Endodermal cell (in vitro differentiated cells): ENCODE measurements around the gene DGKG. TPM values are rescaled to one million over a fixed set of nuclear protein-coding genes. Genes with fewer than 3 reads are reported as not detected.

Source experiments
- DNase-seq: peaks from one replicate; pipeline ENCODE4 v3.0.0-alpha.2; 2017
- H3K27ac ChIP-seq: 2 replicates; pipeline ENCODE4 v1.5.1; 2013; ENCODE audit warnings: mild to moderate bottlenecking, low read depth, low read length, moderate library complexity
- H3K27me3 ChIP-seq: 2 replicates; pipeline ENCODE4 v1.6.1; 2013; ENCODE audit warnings: mild to moderate bottlenecking, low read length, moderate library complexity; ENCODE audit not compliant: insufficient read depth, control insufficient read depth, poor library complexity, severe bottlenecking
- H3K36me3 ChIP-seq: 2 replicates; pipeline ENCODE4 v1.7.0; 2013; ENCODE audit warnings: mild to moderate bottlenecking, low read length, moderate library complexity; ENCODE audit not compliant: control insufficient read depth, insufficient read depth
- H3K4me1 ChIP-seq: one replicate; pipeline ENCODE4 v1.7.0; 2013; ENCODE audit warnings: low read length; ENCODE audit not compliant: control insufficient read depth, insufficient read depth
- H3K4me3 ChIP-seq: 2 replicates; pipeline ENCODE4 v1.5.1; 2013; ENCODE audit warnings: mild to moderate bottlenecking, low read length, moderate library complexity
- H3K9ac ChIP-seq: 2 replicates; pipeline ENCODE4 v1.6.1; 2013; ENCODE audit warnings: mild to moderate bottlenecking, low read length, moderate library complexity; ENCODE audit not compliant: poor library complexity, severe bottlenecking; ENCODE audit errors: extremely low read depth
- H3K9me3 ChIP-seq: 2 replicates; pipeline ENCODE4 v1.6.1; 2013; ENCODE audit warnings: mild to moderate bottlenecking, low read length, moderate library complexity; ENCODE audit not compliant: control insufficient read depth
- H3K27ac Mint-ChIP-seq: 2 replicates; pipeline ENCODE4 v1.8.0; 2020; ENCODE audit warnings: mixed read lengths
- H3K27me3 Mint-ChIP-seq: 2 replicates; pipeline ENCODE4 v1.8.0; 2021; ENCODE audit warnings: mild to moderate bottlenecking, mixed read lengths; ENCODE audit not compliant: insufficient read depth
- H3K36me3 Mint-ChIP-seq: 2 replicates; pipeline ENCODE4 v1.8.0; 2020; ENCODE audit warnings: low read depth, mixed read lengths
- H3K4me1 Mint-ChIP-seq: 2 replicates; pipeline ENCODE4 v1.8.0; 2020; ENCODE audit warnings: mixed read lengths
- H3K4me3 Mint-ChIP-seq: 2 replicates; pipeline ENCODE4 v1.8.0; 2020; ENCODE audit warnings: mild to moderate bottlenecking, moderate library complexity, mixed read lengths
- H3K9me3 Mint-ChIP-seq: 2 replicates; pipeline ENCODE4 v1.8.0; 2020; ENCODE audit warnings: mild to moderate bottlenecking, mixed read lengths
- WGBS, 2 experiments: methylation state at CpG; one replicate each; pipeline versions ENCODE4 v1.1.5 to v1.1.7; 2013; ENCODE audit warnings: missing lambda C conversion rate in 2 of 2, mixed read lengths in 1 of 2; ENCODE audit not compliant: insufficient coverage in 1 of 2, insufficient read length in 1 of 2; 5-methylcytosine and 5-hydroxymethylcytosine counted together
- total RNA-seq, 2 donors: library from RNA; stranded (reverse); fragmentation: NEBNext Ultra II Directional in 1 of 2; extraction: Animal tissue kit (Norgen Biotek cat#: 25700) in 1 of 2; gene quantifications; 2 replicates in 1 of 2; 3 replicates in 1 of 2; pipeline ENCODE4 v1.2.1, GENCODE V29; 2021
- TF ChIP-seq, protein P1 (sequence below): fragments of 200-600 bp; sonication (generic); conservative IDR thresholded peaks from 2 replicates; pipeline ENCODE4 v1.5.0; 2021; ENCODE audit warnings: antibody characterized with exemption, mild to moderate bottlenecking

DGKG gene
- total RNA-seq, 2 donors from 2014 or later = 0.86 to 1.8 TPM

DNA sequence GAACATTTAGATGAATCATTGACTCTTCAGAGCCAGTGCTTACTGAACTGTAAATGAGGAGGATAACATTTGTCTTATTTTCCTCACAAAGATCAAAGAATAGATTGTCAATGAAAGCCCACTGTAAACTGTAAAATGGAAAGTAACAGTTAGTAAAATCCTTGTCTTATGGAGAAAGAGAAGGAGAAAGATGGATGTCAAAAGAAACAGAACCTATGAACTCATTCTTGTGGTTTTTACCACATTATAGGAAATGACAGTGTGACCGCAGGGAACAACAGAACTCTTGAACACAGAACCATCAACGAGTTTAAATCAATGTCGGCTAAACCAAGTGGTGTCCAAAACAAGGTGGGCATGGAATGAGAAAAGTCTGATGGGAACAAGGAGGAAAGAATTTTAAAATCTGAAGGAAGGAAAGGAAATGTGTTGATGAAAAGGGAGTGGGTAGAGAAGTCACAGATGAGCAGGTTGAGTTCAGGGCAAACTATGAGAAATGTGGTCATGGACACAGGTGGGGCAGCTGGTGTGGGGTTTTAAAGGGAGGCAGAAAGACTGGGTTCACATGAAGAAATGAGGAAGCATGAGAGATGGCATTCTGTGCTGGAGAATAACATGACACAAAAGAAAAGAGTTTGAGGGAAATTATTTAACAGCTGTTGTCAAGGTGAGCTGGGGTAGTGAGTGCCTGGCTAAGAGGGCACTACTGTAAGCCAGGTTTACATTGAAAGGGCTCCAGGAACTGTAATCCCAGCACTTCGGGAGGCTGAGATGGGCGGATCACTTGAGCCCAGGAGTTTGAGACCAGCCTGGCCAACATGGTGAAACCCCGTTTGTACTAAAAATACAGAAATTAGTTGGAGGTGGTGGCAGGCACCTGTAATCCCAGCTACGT, 210.7 kb downstream of the DGKG start:
- Histone ChIP-seq H3K36me3 (no peaks in the 10 kb centered on the region), H3K9me3 (no peaks in the 10 kb centered on the region), H3K27ac (no peak overlapping the region), H3K27me3 (peaks cover 11% of the 10 kb centered on the region), H3K4me1 (no peaks in the 10 kb centered on the region), H3K9ac (no peak overlapping the region), H3K4me3 (no peak overlapping the region)
- peaks cover 49% of the 10 kb centered on the region for H3K27me3 Mint-ChIP-seq
- no peaks in the 10 kb centered on the region for H3K9me3 Mint-ChIP-seq
- DNase-seq = no peak
- TF ChIP-seq, protein P1, sequence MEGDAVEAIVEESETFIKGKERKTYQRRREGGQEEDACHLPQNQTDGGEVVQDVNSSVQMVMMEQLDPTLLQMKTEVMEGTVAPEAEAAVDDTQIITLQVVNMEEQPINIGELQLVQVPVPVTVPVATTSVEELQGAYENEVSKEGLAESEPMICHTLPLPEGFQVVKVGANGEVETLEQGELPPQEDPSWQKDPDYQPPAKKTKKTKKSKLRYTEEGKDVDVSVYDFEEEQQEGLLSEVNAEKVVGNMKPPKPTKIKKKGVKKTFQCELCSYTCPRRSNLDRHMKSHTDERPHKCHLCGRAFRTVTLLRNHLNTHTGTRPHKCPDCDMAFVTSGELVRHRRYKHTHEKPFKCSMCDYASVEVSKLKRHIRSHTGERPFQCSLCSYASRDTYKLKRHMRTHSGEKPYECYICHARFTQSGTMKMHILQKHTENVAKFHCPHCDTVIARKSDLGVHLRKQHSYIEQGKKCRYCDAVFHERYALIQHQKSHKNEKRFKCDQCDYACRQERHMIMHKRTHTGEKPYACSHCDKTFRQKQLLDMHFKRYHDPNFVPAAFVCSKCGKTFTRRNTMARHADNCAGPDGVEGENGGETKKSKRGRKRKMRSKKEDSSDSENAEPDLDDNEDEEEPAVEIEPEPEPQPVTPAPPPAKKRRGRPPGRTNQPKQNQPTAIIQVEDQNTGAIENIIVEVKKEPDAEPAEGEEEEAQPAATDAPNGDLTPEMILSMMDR = no peak
- no peak overlapping the region for H3K27ac Mint-ChIP-seq
- no peaks in the 10 kb centered on the region for H3K36me3 Mint-ChIP-seq
- no peaks in the 10 kb centered on the region for H3K4me1 Mint-ChIP-seq
- 92 to 96% methylated on average over 7 of the region's 7 CpGs for WGBS, 2 experiments
- no peak overlapping the region for H3K4me3 Mint-ChIP-seq

DNA sequence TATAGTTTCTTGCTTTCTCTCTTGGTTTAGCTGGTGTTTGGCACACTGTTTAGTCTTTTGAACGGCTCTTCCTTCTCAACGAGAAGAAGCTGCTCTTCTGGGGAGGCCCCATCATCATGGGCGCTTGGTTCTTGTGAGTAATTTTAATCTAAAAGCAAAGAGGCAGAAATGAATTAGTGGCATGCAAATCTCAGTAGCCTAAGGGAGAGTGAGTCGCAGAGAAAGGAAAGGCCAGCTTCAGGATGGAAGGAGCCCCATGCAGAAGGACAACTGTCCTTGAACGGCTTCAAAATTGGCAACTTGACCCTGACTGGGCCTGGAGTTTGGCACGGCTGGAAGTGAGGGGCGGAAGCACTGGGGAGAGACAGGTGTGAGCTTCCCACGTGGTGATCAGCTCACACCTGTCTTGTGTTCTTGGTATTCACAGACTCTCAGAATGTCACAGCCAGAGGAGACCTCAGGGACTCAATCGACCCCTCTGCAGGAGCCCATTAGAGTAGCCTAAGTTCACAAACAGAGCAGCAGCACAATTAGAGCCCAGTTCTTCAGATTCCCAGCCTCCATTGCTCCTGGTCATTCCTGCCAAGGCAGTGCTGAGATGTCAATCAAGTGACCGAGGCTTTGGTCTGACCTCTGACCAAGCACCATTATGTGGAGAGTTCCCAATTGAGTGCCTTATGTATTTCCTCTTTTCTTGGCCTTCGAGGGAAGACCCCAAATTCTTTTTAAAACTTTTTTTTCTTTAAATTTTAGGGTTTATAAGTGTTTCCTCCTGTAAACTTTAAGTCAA, 211.8 kb downstream of the DGKG start:
- WGBS, 2 experiments = 78 to 83% methylated on average over 8 to 11 of the region's 11 CpGs
- Histone ChIP-seq H3K4me1 (no peaks in the 10 kb centered on the region), H3K9me3 (no peaks in the 10 kb centered on the region), H3K27me3 (peaks cover 11% of the 10 kb centered on the region), H3K36me3 (no peaks in the 10 kb centered on the region), H3K4me3 (no peak overlapping the region), H3K9ac (no peak overlapping the region), H3K27ac (no peak overlapping the region)
- Mint-ChIP-seq H3K4me3 (no peak overlapping the region), H3K27me3 (peaks cover 52% of the 10 kb centered on the region), H3K27ac (no peak overlapping the region), H3K4me1 (no peaks in the 10 kb centered on the region), H3K36me3 (no peaks in the 10 kb centered on the region), H3K9me3 (no peaks in the 10 kb centered on the region)
- DNase-seq = peak; percentile 59
- TF ChIP-seq, protein P1 = no peak

DNA sequence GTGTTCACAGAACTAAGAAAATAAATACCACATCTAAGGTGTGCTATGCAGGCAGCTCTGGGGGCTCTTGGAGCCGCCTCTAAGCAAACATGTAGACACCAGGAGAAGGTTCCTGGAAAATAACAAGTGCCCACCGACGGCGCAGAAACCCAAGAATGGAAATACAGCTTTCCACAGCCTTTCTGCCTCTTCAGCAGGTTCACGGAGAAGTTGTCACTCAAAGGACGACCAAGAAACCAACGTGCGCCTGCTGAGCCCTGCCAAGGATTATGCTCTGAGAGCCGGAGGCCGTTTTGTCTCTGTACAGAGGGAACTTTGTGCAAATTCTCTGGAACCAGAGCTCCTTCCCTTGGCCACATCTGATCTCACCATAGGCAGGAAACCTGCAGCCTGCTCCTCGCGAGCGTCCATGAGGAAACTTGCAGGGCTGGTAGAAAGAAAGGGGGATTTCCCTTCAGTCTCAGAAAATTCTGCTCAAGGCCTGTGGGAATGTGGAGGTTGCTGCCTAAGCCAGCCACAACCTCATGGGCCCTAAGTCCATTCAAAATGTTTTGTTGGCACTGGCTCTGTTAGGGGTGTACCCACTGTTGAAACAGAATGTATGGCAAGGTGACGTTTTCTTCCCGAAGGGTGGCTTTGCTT, 212.6 kb downstream of the DGKG start:
- Histone ChIP-seq H3K27me3 (peaks cover 11% of the 10 kb centered on the region), H3K9ac (no peak overlapping the region), H3K27ac (no peak overlapping the region), H3K36me3 (no peaks in the 10 kb centered on the region), H3K9me3 (no peaks in the 10 kb centered on the region), H3K4me3 (no peak overlapping the region), H3K4me1 (no peaks in the 10 kb centered on the region)
- Mint-ChIP-seq H3K27ac (no peak overlapping the region), H3K36me3 (no peaks in the 10 kb centered on the region), H3K27me3 (peaks cover 55% of the 10 kb centered on the region), H3K4me1 (no peaks in the 10 kb centered on the region), H3K9me3 (no peaks in the 10 kb centered on the region), H3K4me3 (no peak overlapping the region)
- TF ChIP-seq, protein P1 = no peak
- DNase-seq = no peak
- 90 to 97% methylated on average over 11 to 15 of the region's 15 CpGs for WGBS, 2 experiments
